HG02884 (cell line): ENCODE measurements around the gene CYRIA.

Experiments
- ATAC-seq: cut with Tn5 transposase; IDR thresholded peaks from one replicate; pipeline ENCODE4 v1.9.1; 2021; ENCODE audit warnings: mild to moderate bottlenecking, moderate library complexity; ENCODE audit not compliant: unreplicated experiment

CYRIA gene

DNA sequence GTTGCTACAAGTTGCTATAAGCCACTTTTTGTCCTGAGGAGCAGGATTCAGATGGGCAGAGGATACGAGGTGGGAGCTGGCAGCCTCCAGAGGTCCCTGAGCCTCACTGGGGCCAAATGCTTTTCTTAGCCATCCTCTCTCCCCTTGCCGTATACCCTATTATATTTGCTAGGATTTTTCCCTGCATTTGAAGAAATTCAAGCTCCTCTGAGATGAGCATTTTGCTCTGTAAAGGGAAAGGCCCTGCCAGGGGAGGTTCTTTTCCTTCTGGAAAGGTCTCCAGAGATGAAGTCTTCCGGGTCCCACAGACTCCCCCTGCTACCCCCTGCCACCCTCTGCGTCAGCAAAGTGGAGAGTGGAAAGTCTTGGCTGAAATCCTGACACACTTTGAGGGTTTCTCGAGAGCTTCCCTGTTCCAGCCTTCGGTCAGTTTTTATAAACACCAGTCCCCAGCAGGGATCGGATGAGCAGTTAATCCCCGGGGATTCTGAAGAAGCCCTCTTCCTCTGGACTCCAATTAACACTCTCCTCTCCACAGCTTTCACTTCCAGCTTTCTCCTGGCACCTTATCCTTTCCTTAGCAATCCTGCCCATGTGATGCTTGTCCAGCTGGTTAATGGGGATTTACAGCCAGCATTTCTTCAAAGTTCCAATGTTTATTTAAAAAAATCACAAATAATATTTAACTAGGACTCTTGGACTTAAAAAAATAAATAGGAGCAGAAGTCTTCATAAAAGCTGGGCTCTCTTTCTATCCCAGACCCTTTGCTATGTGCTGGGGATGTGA, 13.1 kb downstream of the CYRIA start:
- no peak for ATAC-seq

DNA sequence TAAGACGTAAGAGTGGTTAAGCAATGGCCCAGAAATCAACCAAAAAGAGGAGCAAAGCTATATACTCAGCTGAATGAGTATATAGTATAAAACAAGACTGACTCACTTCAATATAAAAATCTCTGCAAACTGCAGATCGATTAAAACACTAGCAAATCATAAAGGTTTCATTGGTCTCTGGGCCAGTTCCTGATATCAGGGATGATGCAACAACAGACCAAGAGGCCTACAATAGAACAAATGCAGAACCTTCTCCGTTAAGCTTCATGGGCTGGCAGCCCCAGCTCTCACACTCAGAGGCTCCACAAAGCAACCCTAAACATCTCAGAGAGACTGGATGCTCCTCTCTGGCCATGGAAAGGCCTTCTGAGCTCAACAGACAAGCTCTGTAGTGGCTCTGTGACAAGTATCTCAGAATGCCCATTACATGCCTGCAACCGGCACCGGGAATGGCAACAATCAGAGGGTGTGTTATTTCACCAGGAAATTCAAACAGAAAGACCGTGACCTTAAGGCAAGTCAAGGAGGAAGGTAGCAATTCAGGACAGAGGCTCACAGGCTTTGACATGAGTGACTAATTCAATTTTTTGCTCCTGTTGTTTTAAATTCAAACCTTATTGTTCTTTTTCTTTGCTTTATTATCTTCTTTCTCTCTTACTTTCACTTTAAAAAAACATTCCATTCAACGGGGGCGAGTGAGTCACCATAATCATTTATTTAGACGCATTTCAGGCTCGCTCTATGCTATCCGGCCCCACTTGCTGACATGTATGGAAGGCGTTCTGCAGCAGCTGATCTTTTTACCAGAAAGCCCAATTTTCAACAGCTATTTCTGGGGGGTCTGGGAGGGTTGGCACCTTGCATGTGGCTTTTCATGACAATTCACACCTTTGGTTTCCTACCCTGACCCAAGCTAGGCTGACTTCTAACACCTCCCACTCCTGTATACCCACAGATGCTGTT, 15.1 kb downstream of the CYRIA start:
- no peak for ATAC-seq

DNA sequence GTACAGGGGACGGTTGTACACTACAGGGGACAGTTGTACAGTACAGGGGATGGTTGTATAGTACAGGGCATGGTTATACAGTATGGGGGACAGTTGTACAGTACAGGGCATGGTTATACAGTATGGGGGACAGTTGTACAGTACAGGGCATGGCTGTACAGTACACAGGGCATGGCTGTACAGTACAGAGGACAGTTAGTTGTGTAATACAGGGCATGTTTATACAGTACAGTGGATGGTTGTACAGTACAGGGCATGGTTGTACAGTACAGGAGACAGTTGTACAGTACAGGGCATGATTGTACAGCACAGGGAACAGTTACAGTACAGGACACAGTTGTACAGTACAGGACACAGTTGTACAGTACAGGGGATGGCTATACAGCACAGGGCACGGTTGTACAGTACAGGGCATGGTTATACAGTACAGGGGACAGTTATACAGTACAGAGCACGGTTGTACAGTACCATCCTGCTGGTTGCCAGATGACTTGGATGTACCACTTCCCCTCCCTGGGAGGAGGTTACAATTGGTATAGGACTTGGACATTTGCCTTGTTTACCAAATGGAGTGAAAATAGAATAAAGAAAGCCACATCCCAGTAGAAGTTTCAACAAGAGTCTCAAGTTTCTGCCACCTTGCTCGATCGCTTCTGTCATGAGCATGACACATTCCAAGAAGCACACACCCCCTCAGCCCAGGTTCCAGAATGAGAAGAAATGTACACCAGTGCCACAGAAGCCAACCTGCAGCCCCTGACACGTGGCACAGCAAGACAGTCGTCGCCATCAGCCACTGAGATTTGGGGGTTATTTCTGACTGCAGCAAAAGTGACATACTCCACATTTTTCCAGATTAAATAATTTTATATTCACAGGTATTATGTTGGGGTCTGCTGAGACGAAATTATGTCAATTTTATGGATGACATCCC, 16.0 kb downstream of the CYRIA start:
- no peak for ATAC-seq

- no peak for ATAC-seq
These were observed 17.5 kb downstream of the CYRIA start for GRCh38 chr2:16647992-16648617.

GRCh38 chr2:16645775-16646559, 19.7 kb downstream of the CYRIA start:
- ATAC-seq = no peak

DNA sequence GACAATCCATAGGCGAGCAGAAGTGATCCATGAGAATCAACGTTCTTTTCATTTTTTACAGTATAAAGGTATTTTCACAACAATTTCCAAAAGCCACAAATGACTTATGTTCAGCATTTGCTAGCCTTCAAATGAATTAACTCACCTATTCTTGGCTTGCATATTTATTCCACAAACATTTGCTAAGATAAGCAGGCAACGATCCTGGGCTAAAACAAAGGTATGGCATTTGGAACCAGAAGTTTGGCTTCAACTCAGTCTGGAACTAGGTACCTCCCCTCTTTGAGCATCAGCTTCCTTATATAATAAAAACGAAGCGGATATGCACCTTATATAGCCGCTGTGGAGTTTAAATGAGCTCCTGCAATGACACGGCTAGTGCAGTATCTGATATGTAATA, 20.5 kb downstream of the CYRIA start:
- no peak for ATAC-seq

DNA sequence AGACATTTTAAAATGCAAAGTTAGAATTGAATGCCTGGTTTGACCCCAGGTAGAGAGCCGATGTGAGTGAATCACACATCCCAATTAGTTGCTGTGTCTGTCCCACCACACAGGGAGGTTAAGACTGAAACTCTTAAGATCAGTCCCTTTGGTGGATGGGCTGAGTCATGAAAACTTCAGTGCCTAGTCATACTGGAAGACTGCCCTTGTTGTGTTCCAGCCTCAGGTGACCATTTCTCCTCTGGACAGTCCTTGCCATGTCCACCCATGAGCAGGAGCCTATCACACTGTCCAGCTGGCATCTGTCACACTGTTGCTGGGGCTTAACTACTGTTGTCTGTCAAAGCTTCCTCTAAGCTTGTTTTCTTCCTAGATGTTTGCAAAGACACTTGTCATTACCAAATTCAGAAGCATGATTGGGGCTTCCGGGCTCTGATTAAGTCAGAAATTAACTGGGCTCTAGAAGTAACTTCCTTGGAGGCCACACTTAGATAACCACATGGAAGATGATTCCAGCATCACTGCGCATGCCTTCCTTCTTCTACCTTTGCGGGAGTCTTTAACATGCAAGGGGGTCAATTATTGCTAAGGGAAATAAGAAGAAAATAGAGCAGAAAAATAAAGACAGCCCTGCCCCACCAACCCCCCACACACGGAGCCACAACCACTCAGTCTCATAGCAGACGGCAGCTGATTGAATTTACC, 21.3 kb downstream of the CYRIA start:
- ATAC-seq = no peak

GRCh38 chr2:16643099-16643498, 22.5 kb downstream of the CYRIA start:
- no peak for ATAC-seq

- no peak for ATAC-seq
These were observed 23.5 kb downstream of the CYRIA start for GRCh38 chr2:16642088-16642487.

GRCh38 chr2:16641509-16641908, 24.1 kb downstream of the CYRIA start:
- no peak for ATAC-seq

GRCh38 chr2:16640867-16641266, 24.8 kb downstream of the CYRIA start:
- no peak for ATAC-seq

- ATAC-seq = no peak
These were observed 25.5 kb downstream of the CYRIA start for GRCh38 chr2:16640001-16640700.

DNA sequence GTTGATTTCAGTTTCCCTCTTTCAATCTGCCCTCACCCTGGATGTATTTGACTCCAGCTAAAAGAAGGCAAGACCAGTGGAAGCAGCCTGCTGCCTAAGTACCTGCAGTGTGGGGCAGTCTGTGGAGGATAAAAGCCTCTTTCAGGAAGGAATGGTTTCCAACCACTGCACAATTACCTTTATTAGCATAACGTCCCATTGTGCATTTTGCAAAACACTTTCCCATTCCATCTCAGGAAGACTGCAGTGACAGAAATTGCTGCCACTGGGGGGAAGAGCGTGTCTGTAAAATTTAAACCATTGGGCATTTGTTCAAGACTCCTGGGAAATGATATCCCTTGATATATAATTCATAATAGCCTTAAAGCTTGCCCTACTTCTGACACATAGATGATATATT, 26.2 kb downstream of the CYRIA start:
- ATAC-seq = no peak

- ATAC-seq = no peak
These were observed 26.7 kb downstream of the CYRIA start for GRCh38 chr2:16638946-16639345.

GRCh38 chr2:16637304-16637703, 28.3 kb downstream of the CYRIA start:
- no peak for ATAC-seq

DNA sequence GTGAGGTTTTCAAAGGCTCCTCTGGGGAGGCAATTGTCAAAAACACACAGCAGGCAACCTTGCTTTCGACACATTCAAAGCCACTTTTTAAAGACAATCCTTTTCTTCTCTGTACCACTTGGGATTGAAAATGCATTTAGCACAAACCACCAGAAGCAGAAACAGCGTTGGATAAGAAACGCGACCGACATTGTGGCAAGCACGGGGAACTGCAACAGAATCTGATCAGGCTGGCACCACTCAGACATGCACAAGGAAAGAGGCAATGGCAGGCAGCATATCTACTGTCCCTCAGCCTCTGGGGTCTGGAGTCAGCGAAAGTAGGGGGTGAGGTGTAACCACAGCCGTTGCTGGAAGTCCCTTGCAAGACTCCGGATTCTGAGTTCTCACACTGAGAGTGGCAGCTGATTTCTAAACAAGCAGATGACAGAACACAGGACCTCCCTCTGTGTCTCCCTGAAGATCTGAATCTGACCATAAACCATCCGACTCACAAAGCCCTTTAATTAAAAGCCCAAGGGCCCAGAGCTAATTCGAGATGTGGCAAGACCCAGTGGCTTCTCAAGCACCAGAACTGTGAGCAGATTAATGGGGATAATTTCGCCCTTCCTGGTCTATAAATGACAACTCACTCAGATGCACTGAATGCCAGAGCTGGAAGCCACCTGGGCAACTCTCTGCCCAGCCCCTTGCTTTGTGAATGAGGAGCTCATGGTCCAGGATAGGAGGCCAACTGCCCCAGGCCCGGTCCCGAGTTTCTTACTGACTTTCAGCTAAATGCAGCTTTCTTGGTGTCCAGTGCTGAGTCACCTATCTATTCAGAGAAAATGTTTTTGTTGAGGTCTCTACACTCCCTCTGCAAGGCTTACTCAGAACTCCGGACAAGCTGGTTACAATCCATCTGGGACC, 29.6 kb downstream of the CYRIA start:
- no peak for ATAC-seq
